GM12878 (cell line): Measurements from ENCODE around the gene REM1. TPM values are rescaled to one million over a fixed set of nuclear protein-coding genes. Genes with fewer than 3 reads are reported as not detected.

Source experiments
- ATF7 ChIP-seq: fragments of 450-650 bp; IDR thresholded peaks from 2 replicates; pipeline ENCODE4 v1.6.1; 2016; ENCODE audit warnings: low read depth, mild to moderate bottlenecking
- CEBPB ChIP-seq, 2 experiments: fragments of 150-350 bp in 1 of 2; IDR thresholded peaks; 2 replicates each; pipeline ENCODE4 v1.6.1; 2012 to 2014; ENCODE audit warnings: low read depth in 2 of 2, low read length in 2 of 2, borderline replicate concordance in 1 of 2, inconsistent platforms in 1 of 2
- ESRRA ChIP-seq: IDR thresholded peaks from 2 replicates; pipeline ENCODE4 v1.6.1; 2012; ENCODE audit warnings: mild to moderate bottlenecking, low read length, improper control_type of control experiment
- IKZF1 ChIP-seq: fragments of 450-650 bp; conservative IDR thresholded peaks from 2 replicates; pipeline ENCODE4 v1.6.1; 2017; ENCODE audit warnings: antibody characterized with exemption, mild to moderate bottlenecking
- KDM1A ChIP-seq: fragments of 200-600 bp; sonication (generic); IDR thresholded peaks from 2 replicates; pipeline ENCODE4 v1.6.1; 2016; ENCODE audit warnings: borderline replicate concordance
- RAD51 ChIP-seq: fragments of 450-650 bp; IDR thresholded peaks from 2 replicates; pipeline ENCODE4 v1.6.1; 2016; ENCODE audit warnings: moderate library complexity, mild to moderate bottlenecking, inconsistent platforms
- RBBP5 ChIP-seq: fragments of 200-600 bp; sonication (generic); conservative IDR thresholded peaks from 2 replicates; pipeline ENCODE4 v1.6.1; 2016
- SUPT20H ChIP-seq: IDR thresholded peaks from 2 replicates; pipeline ENCODE4 v1.6.1; 2011; ENCODE audit warnings: low read depth, mild to moderate bottlenecking, low read length, moderate library complexity, borderline replicate concordance; ENCODE audit not compliant: control insufficient read depth
- TARDBP ChIP-seq: IDR thresholded peaks from 2 replicates; pipeline ENCODE4 v1.6.1; 2016; ENCODE audit warnings: borderline replicate concordance
- polyA plus RNA-seq, 11 experiments: library from polyadenylated mRNA; depleted of rRNA in 4 of 11; unstranded in 6 of 11; stranded (reverse) in 5 of 11; fragments of >200 nt; fragmentation: Nextera tagmentation in 4 of 11; fragmentation: Illumina TruSeq in 1 of 11; extraction: Ambion mirVana in 4 of 11; extraction: Trizol in 1 of 11; gene quantifications; 1 replicate in 1 of 11; 2 replicates in 10 of 11; pipeline versions ENCODE4 v1.2.1 to v1.2.3, GENCODE V29; 2011 to 2016; ENCODE audit warnings: inconsistent platforms in 2 of 11, missing spikeins in 2 of 11, low read depth in 1 of 11
- total RNA-seq, 4 experiments: library from RNA; depleted of rRNA in 3 of 4; stranded (reverse); fragments of >200 nt in 3 of 4; fragmentation: Illumina TruSeq in 1 of 4; extraction: Trizol in 1 of 4; gene quantifications; 2 replicates each; pipeline versions ENCODE4 v1.2.1 to v1.2.3, GENCODE V29; 2013 to 2021
- TF ChIP-seq, protein P1 (sequence below): IDR thresholded peaks from 2 replicates; pipeline ENCODE4 v1.6.1; 2012; ENCODE audit warnings: mild to moderate bottlenecking, low read depth, low read length
- TF ChIP-seq, protein P2 (sequence below): fragments of 450-650 bp; conservative IDR thresholded peaks from 2 replicates; pipeline ENCODE4 v1.6.1; 2017; ENCODE audit warnings: mild to moderate bottlenecking, moderate library complexity
- TF ChIP-seq, protein P3 (sequence below): fragments of 450-650 bp; IDR thresholded peaks from 2 replicates; pipeline ENCODE4 v1.6.1; 2017; ENCODE audit warnings: low read depth, mild to moderate bottlenecking, moderate library complexity
- TF ChIP-seq, protein P4 (sequence below): fragments of 450-650 bp; IDR thresholded peaks from 2 replicates; pipeline ENCODE4 v1.6.1; 2018; ENCODE audit warnings: borderline replicate concordance, mild to moderate bottlenecking; ENCODE audit not compliant: partially characterized antibody

The REM1 gene
- total and polyA plus RNA-seq, 10 of the 15 experiments (the other 5 are each of a cell fraction or from before 2014, with no cell fraction given) = not detected

DNA sequence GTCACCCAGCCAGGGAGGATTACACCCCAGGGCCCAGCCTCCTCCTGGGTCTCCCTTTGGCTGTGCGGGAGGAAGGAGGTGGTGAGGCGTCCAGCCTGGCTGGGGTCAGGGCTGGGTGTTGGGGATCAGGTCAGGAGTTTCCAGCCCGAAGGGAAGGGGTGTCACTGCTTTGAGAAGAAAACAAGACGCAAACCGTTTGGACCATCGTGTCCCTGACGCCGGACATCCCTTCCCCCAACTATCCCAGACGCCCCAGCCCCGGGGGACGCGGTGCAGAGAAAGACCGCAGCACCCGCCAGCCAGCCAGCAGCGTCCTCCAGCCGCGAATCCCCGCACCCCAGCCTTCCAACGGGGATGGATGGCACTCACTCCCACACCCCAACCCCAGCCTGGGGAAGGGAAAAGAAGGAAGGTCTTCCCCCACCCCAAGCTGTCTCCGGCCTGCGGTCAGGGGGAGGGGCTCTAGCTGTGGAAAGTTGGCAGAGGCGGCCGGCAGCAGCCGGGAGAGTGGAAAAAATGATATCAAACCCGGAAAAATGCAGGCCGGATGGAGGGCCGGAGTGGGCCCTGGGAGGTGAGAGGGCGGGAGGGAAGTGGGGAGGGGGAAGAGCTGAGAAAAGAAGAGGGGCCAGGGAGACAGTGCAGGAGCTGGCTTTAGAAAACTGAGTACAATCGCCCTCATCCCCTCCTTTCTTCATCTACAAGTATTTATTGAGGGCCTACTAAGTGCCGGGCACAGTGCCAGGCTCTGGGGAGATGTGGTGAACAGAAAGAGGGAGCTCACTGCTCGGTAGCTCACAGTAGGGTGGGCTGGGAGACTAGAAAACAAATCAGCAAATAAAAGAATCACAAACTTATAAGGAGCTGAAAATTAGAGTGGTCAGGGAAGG is 10.6 kb downstream of the REM1 start (continued):
- TF ChIP-seq, protein P1, sequence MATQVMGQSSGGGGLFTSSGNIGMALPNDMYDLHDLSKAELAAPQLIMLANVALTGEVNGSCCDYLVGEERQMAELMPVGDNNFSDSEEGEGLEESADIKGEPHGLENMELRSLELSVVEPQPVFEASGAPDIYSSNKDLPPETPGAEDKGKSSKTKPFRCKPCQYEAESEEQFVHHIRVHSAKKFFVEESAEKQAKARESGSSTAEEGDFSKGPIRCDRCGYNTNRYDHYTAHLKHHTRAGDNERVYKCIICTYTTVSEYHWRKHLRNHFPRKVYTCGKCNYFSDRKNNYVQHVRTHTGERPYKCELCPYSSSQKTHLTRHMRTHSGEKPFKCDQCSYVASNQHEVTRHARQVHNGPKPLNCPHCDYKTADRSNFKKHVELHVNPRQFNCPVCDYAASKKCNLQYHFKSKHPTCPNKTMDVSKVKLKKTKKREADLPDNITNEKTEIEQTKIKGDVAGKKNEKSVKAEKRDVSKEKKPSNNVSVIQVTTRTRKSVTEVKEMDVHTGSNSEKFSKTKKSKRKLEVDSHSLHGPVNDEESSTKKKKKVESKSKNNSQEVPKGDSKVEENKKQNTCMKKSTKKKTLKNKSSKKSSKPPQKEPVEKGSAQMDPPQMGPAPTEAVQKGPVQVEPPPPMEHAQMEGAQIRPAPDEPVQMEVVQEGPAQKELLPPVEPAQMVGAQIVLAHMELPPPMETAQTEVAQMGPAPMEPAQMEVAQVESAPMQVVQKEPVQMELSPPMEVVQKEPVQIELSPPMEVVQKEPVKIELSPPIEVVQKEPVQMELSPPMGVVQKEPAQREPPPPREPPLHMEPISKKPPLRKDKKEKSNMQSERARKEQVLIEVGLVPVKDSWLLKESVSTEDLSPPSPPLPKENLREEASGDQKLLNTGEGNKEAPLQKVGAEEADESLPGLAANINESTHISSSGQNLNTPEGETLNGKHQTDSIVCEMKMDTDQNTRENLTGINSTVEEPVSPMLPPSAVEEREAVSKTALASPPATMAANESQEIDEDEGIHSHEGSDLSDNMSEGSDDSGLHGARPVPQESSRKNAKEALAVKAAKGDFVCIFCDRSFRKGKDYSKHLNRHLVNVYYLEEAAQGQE = no peak
- TF ChIP-seq TARDBP (no peak), RAD51 (no peak), RBBP5 (no peak), ESRRA (no peak), CEBPB (IDR thresholded peaks at IDR 0.05; ENCODE audit: borderline replicate concordance in 1 of 2, low read depth in 2 of 2, low read length in 2 of 2) (no peak), SUPT20H (no peak), IKZF1 (no peak), ATF7 (no peak), KDM1A (no peak)
- TF ChIP-seq, protein P2, sequence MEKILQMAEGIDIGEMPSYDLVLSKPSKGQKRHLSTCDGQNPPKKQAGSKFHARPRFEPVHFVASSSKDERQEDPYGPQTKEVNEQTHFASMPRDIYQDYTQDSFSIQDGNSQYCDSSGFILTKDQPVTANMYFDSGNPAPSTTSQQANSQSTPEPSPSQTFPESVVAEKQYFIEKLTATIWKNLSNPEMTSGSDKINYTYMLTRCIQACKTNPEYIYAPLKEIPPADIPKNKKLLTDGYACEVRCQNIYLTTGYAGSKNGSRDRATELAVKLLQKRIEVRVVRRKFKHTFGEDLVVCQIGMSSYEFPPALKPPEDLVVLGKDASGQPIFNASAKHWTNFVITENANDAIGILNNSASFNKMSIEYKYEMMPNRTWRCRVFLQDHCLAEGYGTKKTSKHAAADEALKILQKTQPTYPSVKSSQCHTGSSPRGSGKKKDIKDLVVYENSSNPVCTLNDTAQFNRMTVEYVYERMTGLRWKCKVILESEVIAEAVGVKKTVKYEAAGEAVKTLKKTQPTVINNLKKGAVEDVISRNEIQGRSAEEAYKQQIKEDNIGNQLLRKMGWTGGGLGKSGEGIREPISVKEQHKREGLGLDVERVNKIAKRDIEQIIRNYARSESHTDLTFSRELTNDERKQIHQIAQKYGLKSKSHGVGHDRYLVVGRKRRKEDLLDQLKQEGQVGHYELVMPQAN = no peak
- TF ChIP-seq, protein P3, sequence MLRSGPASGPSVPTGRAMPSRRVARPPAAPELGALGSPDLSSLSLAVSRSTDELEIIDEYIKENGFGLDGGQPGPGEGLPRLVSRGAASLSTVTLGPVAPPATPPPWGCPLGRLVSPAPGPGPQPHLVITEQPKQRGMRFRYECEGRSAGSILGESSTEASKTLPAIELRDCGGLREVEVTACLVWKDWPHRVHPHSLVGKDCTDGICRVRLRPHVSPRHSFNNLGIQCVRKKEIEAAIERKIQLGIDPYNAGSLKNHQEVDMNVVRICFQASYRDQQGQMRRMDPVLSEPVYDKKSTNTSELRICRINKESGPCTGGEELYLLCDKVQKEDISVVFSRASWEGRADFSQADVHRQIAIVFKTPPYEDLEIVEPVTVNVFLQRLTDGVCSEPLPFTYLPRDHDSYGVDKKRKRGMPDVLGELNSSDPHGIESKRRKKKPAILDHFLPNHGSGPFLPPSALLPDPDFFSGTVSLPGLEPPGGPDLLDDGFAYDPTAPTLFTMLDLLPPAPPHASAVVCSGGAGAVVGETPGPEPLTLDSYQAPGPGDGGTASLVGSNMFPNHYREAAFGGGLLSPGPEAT = no peak
- TF ChIP-seq, protein P4, sequence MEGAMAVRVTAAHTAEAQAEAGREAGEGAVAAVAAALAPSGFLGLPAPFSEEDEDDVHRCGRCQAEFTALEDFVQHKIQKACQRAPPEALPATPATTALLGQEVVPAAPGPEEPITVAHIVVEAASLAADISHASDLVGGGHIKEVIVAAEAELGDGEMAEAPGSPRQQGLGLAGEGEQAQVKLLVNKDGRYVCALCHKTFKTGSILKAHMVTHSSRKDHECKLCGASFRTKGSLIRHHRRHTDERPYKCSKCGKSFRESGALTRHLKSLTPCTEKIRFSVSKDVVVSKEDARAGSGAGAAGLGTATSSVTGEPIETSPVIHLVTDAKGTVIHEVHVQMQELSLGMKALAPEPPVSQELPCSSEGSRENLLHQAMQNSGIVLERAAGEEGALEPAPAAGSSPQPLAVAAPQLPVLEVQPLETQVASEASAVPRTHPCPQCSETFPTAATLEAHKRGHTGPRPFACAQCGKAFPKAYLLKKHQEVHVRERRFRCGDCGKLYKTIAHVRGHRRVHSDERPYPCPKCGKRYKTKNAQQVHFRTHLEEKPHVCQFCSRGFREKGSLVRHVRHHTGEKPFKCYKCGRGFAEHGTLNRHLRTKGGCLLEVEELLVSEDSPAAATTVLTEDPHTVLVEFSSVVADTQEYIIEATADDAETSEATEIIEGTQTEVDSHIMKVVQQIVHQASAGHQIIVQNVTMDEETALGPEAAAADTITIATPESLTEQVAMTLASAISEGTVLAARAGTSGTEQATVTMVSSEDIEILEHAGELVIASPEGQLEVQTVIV = no peak
